GM12878 (cell line): ENCODE measurements around the gene LHCGR.

ENCODE experiments used
- ATF7 ChIP-seq: fragments of 450-650 bp; IDR thresholded peaks from 2 replicates; pipeline ENCODE4 v1.6.1; 2016; ENCODE audit warnings: low read depth, mild to moderate bottlenecking
- CTCF ChIP-seq, 3 experiments: IDR thresholded peaks in 2 of 3; conservative IDR thresholded peaks in 1 of 3; 2 replicates each; pipeline ENCODE4 v1.5.1; 2011; ENCODE audit warnings: low read depth in 3 of 3, low read length in 3 of 3, mild to moderate bottlenecking in 3 of 3, control low read depth in 2 of 3, moderate library complexity in 2 of 3, inconsistent platforms in 1 of 3, mixed read lengths in 1 of 3; ENCODE audit not compliant: control insufficient read depth in 2 of 3, insufficient read depth in 1 of 3; ENCODE audit errors: extremely low read depth in 1 of 3
- EED ChIP-seq: sonication (generic); IDR thresholded peaks from 2 replicates; pipeline ENCODE4 v1.6.1; 2016; ENCODE audit warnings: antibody characterized with exemption, low read depth
- PBX3 ChIP-seq: IDR thresholded peaks from 2 replicates; pipeline ENCODE4 v1.6.1; 2011; ENCODE audit warnings: mild to moderate bottlenecking, low read depth, low read length, moderate library complexity; ENCODE audit not compliant: insufficient replicate concordance
- POLR2AphosphoS5 ChIP-seq: IDR thresholded peaks from 2 replicates; pipeline ENCODE4 v1.6.1; 2011; ENCODE audit warnings: mild to moderate bottlenecking, low read length, inconsistent platforms
- RAD21 ChIP-seq: IDR thresholded peaks from 2 replicates; pipeline ENCODE4 v1.6.1; 2011; ENCODE audit warnings: mild to moderate bottlenecking, low read depth, low read length, moderate library complexity; ENCODE audit not compliant: insufficient read depth
- SP1 ChIP-seq: IDR thresholded peaks from one replicate; pipeline ENCODE4 v1.6.1; 2011; ENCODE audit warnings: low read depth, low read length
- TCF12 ChIP-seq: IDR thresholded peaks from 2 replicates; pipeline ENCODE4 v1.6.1; 2011; ENCODE audit warnings: low read depth, mild to moderate bottlenecking, low read length

- no peak for TF ChIP-seq ATF7
- no peak for TF ChIP-seq POLR2AphosphoS5
- TF ChIP-seq TCF12, result no peak
- no peak for TF ChIP-seq CTCF (IDR thresholded peaks at IDR 0.05 in 2 of 3, conservative IDR thresholded peaks at IDR 0.05 in 1 of 3; ENCODE audit: control insufficient read depth in 2 of 3, extremely low read depth in 1 of 3, insufficient read depth in 1 of 3, low read depth in 3 of 3, low read length in 3 of 3)
- no peak for TF ChIP-seq EED
- no peak for TF ChIP-seq PBX3
- TF ChIP-seq SP1, result no peak
- no peak for TF ChIP-seq RAD21
These were observed 61.9 kb downstream of the LHCGR start for GRCh38 chr2:48693645-48694044.
